PC-3 (cell line): ENCODE data around the gene CEBPZOS.

Experiments
- CTCF ChIP-seq: fragments of 300-600 bp; sonication (generic); conservative IDR thresholded peaks from 2 replicates; pipeline ENCODE4 v1.5.1; 2017; ENCODE audit warnings: antibody characterized with exemption, low read depth, mild to moderate bottlenecking, low read length
- EZH2phosphoT487 ChIP-seq: fragments of 300-600 bp; sonication (generic); IDR thresholded peaks from 2 replicates; pipeline ENCODE4 v1.6.1; 2018; ENCODE audit warnings: mild to moderate bottlenecking, antibody characterized with exemption, low read length, borderline replicate concordance

GRCh38 chr2:37231241-37232130, 35.2 kb downstream of the CEBPZOS start, which contains the start of the genes CEBPZ and NDUFAF7:
- TF ChIP-seq CTCF (no peak), EZH2phosphoT487 (no peak)
